Natural killer cell (primary cell): ENCODE data around the gene TFAP2A. TPM values are rescaled to one million over a fixed set of nuclear protein-coding genes. Genes with fewer than 3 reads are reported as not detected.

Source experiments
- ATAC-seq, 3 donors: fragments of 150-1000 bp in 2 of 3; fragments of 200-7000 bp in 1 of 3; cut with Tn5 transposase; 1 replicate in 1 of 3; 2 replicates in 2 of 3; pipeline ENCODE4 v1.10.0; 2021; ENCODE audit warnings: mild to moderate bottlenecking in 2 of 3, moderate library complexity in 2 of 3
- DNase-seq, 2 donors: peaks; one replicate each; pipeline versions ENCODE4 v3.0.0 to v3.0.0-alpha.2; 2013 to 2021; ENCODE audit warnings: mixed read lengths in 1 of 2
- H3K27ac ChIP-seq: one replicate; pipeline ENCODE4 v1.5.1; 2013; ENCODE audit warnings: mild to moderate bottlenecking, low read length
- H3K27me3 ChIP-seq: one replicate; pipeline ENCODE4 v1.6.1; 2013; ENCODE audit warnings: low read length; ENCODE audit not compliant: control insufficient read depth, insufficient read depth
- H3K36me3 ChIP-seq: one replicate; pipeline ENCODE4 v1.6.1; 2013; ENCODE audit warnings: low read length; ENCODE audit not compliant: control insufficient read depth, insufficient read depth
- H3K4me1 ChIP-seq: one replicate; pipeline ENCODE4 v1.6.1; 2013; ENCODE audit warnings: low read length; ENCODE audit not compliant: control insufficient read depth, insufficient read depth
- H3K4me3 ChIP-seq: one replicate; pipeline ENCODE4 v1.5.1; 2013; ENCODE audit warnings: low read length
- H3K9me3 ChIP-seq: one replicate; pipeline ENCODE4 v1.6.1; 2013; ENCODE audit warnings: low read length; ENCODE audit not compliant: control insufficient read depth, insufficient read depth
- H3K27ac Mint-ChIP-seq, 2 donors: one replicate each; pipeline ENCODE4 v1.8.0; 2022; ENCODE audit warnings: mild to moderate bottlenecking in 2 of 2, mixed read lengths in 2 of 2, moderate library complexity in 1 of 2
- H3K27me3 Mint-ChIP-seq, 2 donors: one replicate each; pipeline ENCODE4 v1.8.0; 2022; ENCODE audit warnings: low read depth in 2 of 2, mixed read lengths in 2 of 2
- H3K36me3 Mint-ChIP-seq: one replicate; pipeline ENCODE4 v1.8.0; 2022; ENCODE audit warnings: mixed read lengths
- H3K4me1 Mint-ChIP-seq, 2 donors: one replicate each; pipeline ENCODE4 v1.8.0; 2022; ENCODE audit warnings: mixed read lengths in 2 of 2
- H3K4me3 Mint-ChIP-seq: one replicate; pipeline ENCODE4 v1.8.0; 2022; ENCODE audit warnings: mild to moderate bottlenecking, moderate library complexity, mixed read lengths
- H3K9me3 Mint-ChIP-seq, 2 donors: one replicate each; pipeline ENCODE4 v1.8.0; 2022; ENCODE audit warnings: mixed read lengths in 2 of 2
- WGBS: methylation state at CpG from one replicate; pipeline ENCODE4 v1.1.7; 2013; ENCODE audit warnings: missing lambda C conversion rate; ENCODE audit not compliant: insufficient coverage; 5-methylcytosine and 5-hydroxymethylcytosine counted together
- intact Hi-C: fragments of 100-400 bp; cut with micrococcal nuclease; formaldehyde crosslinking; loops from one replicate; pipeline ENCODE4 v1.14.2; 2022
- total RNA-seq, 4 donors: library from RNA; stranded (reverse); fragments of 120-200 nt in 1 of 4; gene quantifications; one replicate each; pipeline versions ENCODE4 v1.2.3 to v1.2.4, GENCODE V29; 2013 to 2022
- TF ChIP-seq, protein P1 (sequence below): fragments of 200-600 bp; IDR thresholded peaks from one replicate; pipeline ENCODE4 v1.8.0; 2022; ENCODE audit warnings: antibody characterized with exemption

Gene TFAP2A
- total RNA-seq, 3 donors from 2014 or later (not counting 1 experiment from before 2014, with no cell fraction given) = not detected

DNA sequence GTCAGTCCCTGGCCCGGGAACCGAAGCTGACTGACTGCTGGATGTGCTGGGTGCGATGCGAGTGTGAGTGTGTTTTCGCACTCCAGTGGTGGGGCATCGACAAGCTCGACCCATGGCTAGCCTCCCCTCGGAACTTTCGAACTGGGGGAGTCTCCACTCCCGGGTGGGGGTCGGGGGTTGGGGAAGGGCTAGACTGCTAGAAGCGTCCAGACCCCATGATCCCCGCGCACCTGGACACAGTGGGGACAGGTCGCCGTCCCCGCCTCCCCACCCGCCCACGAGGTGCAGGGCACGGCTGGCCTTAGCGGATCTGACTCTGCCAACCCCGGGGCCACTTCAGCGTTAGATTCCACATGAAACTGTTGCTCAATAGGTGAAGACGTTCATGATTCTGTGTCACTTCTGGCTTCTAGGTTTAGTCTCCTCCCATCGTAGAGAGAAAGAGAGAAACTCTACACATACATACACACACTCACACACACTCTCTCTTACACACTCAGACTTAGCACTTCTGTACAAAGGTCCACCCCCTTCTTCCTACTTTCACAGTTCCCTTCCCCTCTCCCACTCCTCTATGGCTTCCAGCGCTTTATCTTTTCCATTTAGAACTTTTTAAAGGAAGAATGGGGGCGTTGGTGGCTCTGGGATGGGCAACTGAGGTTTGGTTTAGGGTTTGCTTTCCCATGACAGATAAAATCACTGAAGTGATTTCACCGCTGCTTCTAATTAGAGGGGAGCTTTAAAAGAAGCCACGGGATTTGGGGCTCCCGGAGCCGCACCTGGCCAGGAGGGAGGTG is 5.1 kb upstream of the TFAP2A start:
- Histone ChIP-seq H3K27me3 (peaks cover 93% of the 10 kb centered on the region), H3K36me3 (no peaks in the 10 kb centered on the region), H3K27ac (no peak overlapping the region), H3K4me3 (no peak overlapping the region), H3K9me3 (peaks cover 30% of the 10 kb centered on the region), H3K4me1 (peaks cover 12% of the 10 kb centered on the region)
- no peak for DNase-seq
- WGBS = 7% methylated on average over 30 of the region's 31 CpGs
- intact Hi-C loops = no loop called here
- H3K4me1 Mint-ChIP-seq = peaks cover 6 to 10% of the 10 kb centered on the region in 2 donors
- no peak for ATAC-seq
- TF ChIP-seq, protein P1, sequence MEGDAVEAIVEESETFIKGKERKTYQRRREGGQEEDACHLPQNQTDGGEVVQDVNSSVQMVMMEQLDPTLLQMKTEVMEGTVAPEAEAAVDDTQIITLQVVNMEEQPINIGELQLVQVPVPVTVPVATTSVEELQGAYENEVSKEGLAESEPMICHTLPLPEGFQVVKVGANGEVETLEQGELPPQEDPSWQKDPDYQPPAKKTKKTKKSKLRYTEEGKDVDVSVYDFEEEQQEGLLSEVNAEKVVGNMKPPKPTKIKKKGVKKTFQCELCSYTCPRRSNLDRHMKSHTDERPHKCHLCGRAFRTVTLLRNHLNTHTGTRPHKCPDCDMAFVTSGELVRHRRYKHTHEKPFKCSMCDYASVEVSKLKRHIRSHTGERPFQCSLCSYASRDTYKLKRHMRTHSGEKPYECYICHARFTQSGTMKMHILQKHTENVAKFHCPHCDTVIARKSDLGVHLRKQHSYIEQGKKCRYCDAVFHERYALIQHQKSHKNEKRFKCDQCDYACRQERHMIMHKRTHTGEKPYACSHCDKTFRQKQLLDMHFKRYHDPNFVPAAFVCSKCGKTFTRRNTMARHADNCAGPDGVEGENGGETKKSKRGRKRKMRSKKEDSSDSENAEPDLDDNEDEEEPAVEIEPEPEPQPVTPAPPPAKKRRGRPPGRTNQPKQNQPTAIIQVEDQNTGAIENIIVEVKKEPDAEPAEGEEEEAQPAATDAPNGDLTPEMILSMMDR = no peak
- H3K9me3 Mint-ChIP-seq = peaks cover 3% of the 10 kb centered on the region in 2 donors
- H3K36me3 Mint-ChIP-seq = peaks cover 7% of the 10 kb centered on the region
- peaks cover 68 to 70% of the 10 kb centered on the region in 2 donors for H3K27me3 Mint-ChIP-seq
- no peak overlapping the region for H3K27ac Mint-ChIP-seq
- H3K4me3 Mint-ChIP-seq = no peak overlapping the region

DNA sequence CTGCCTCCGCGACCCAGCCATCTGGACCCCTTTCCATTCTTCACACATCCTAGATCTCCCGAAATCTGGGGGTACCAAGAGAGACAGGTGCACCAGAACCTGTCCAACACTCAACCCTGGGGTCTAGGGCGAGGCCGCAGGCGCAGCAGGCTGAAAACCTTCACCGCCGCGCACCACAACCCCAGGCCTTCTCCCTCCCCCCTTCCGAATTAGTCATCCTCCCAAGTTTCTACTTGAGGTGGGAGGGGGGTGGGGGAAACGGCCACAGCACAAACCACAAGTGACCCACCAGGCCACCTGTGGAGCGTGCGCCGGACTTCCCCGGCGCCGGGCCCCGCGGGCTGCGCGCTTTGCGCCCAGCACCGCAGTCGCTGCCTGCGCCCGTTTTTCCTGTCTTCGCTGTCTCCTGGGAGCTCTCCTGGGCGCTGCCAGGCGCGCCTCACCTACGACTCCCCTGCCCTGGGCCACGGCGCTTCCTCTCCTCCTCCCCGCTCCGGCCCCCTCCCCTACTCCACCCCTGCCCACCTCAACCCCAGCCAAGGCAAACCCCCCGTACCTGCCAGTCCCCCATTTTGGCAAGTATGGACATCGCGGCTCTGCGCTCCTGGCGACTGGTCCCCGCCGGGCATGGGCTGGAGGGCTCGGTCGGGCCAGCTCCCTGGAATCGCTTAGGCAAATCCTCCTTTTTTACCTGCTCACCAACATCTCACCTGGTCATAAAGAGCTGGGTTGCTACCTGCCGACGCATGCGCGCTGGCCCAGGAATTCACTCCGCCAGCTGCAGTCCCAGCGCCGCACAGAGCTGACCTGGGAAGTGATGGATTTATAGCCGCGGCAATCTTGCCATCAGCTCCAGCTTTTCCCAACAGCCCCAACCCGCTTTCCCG is 4.2 kb upstream of the TFAP2A start:
- no peak for ATAC-seq
- H3K9me3 Mint-ChIP-seq = peaks cover 3% of the 10 kb centered on the region in 2 donors
- TF ChIP-seq, protein P1 = no peak
- DNase-seq = no peak
- peaks cover 6 to 13% of the 10 kb centered on the region in 2 donors for H3K4me1 Mint-ChIP-seq
- peaks cover 7% of the 10 kb centered on the region for H3K36me3 Mint-ChIP-seq
- no peaks in the 10 kb centered on the region for H3K36me3 ChIP-seq
- H3K4me3 ChIP-seq = no peak overlapping the region
- H3K9me3 ChIP-seq = peaks cover 34% of the 10 kb centered on the region
- peaks cover 65 to 67% of the 10 kb centered on the region in 2 donors for H3K27me3 Mint-ChIP-seq
- no peak overlapping the region for H3K4me3 Mint-ChIP-seq
- H3K27me3 ChIP-seq = peaks cover 93% of the 10 kb centered on the region
- 4% methylated on average over 52 of the region's 56 CpGs for WGBS
- H3K27ac Mint-ChIP-seq = no peak overlapping the region
- intact Hi-C loops = no loop called here
- no peak overlapping the region for H3K27ac ChIP-seq
- peaks cover 16% of the 10 kb centered on the region for H3K4me1 ChIP-seq

DNA sequence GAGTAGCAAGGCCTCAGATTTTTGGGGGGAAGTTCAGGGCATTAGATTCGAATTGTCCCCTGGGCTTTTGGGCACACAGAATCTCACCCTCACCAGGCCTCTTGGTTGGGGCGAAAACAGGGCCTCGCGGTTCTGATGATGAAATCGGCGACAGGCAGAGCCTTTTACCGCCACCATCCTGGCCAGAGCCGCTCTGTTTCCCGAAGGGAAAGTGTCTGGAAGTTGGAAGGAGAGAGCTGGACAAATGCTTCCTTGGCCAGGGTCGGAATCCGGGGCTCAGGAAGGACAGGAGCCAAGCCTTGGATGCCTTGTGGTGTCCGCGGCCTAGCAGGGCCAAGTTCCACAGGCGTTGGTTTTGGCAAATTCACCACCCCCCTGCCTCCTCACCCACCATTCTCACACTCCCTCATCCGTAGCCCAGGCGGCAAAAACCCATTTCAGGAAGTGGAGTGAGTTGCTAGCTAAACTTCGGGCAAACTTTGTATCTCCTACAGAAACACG is 3.5 kb upstream of the TFAP2A start:
- Histone ChIP-seq H3K4me1 (peaks cover 23% of the 10 kb centered on the region), H3K27ac (no peak overlapping the region), H3K9me3 (peaks cover 41% of the 10 kb centered on the region), H3K27me3 (peaks cover 94% of the 10 kb centered on the region), H3K4me3 (no peak overlapping the region), H3K36me3 (no peaks in the 10 kb centered on the region)
- Mint-ChIP-seq H3K36me3 (peaks cover 7% of the 10 kb centered on the region), H3K27me3 (peaks cover 67 to 72% of the 10 kb centered on the region in 2 donors), H3K4me3 (no peak overlapping the region), H3K4me1 (peaks cover 12 to 19% of the 10 kb centered on the region in 2 donors), H3K27ac (no peak overlapping the region), H3K9me3 (peaks cover 3% of the 10 kb centered on the region in 2 donors)
- no peak for DNase-seq
- WGBS = 24% methylated on average over 18 of the region's 18 CpGs
- ATAC-seq = no peak
- intact Hi-C loops = no loop called here
- TF ChIP-seq, protein P1 = no peak
